ENCODE data around the gene HOXA11. TPM values are rescaled to one million over a fixed set of nuclear protein-coding genes. Genes with fewer than 3 reads are reported as not detected.

Gene HOXA11
- total RNA-seq, 1 donor from 2014 or later: 10.7 TPM

GRCh38 chr7:27134392-27134791, 50.6 kb downstream of the HOXA11 start:
- H3K4me3 ChIP-seq (ENCODE audit: low read depth, low read length): no peak overlapping the region
- DNase-seq (ENCODE audit: low read depth): no peak
- TF ChIP-seq CTCF (conservative IDR thresholded peaks at IDR 0.05; ENCODE audit: low read depth, low read length): no peak

- peak; percentile 3 for TF ChIP-seq CTCF (conservative IDR thresholded peaks at IDR 0.05; ENCODE audit: low read depth, low read length)
- peak overlapping the region; percentile 3 for H3K4me3 ChIP-seq (ENCODE audit: low read depth, low read length)
- no peak for DNase-seq (ENCODE audit: low read depth)
Observed at GRCh38 chr7:27133409-27134231, 51.4 kb downstream of the HOXA11 start.

- no peak overlapping the region for H3K4me3 ChIP-seq (ENCODE audit: low read depth, low read length)
- DNase-seq (ENCODE audit: low read depth): no peak
- no peak for TF ChIP-seq CTCF (conservative IDR thresholded peaks at IDR 0.05; ENCODE audit: low read depth, low read length)
Observed at GRCh38 chr7:27132978-27133377, 52.1 kb downstream of the HOXA11 start.

- H3K4me3 ChIP-seq (ENCODE audit: low read depth, low read length): no peak overlapping the region
- TF ChIP-seq CTCF (conservative IDR thresholded peaks at IDR 0.05; ENCODE audit: low read depth, low read length): no peak
- no peak for DNase-seq (ENCODE audit: low read depth)
Observed at GRCh38 chr7:27132214-27132613, 52.8 kb downstream of the HOXA11 start.

- no peak for DNase-seq (ENCODE audit: low read depth)
- no peak for TF ChIP-seq CTCF (conservative IDR thresholded peaks at IDR 0.05; ENCODE audit: low read depth, low read length)
- H3K4me3 ChIP-seq (ENCODE audit: low read depth, low read length): peak overlapping the region; percentile 72
Observed at GRCh38 chr7:27131390-27131819, 53.6 kb downstream of the HOXA11 start.

Other genes with a start within 250 kb of the HOXA11 start
- 5.7 and 7.1 TPM in 2 replicates for gene HOXA1, start 89.2 kb downstream of the HOXA11 start, total RNA-seq
- 0.69 and 2.0 TPM in 2 replicates for gene HOXA2, start 82.5 kb downstream of the HOXA11 start, total RNA-seq
- 9.2 and 14.6 TPM in 2 replicates for gene HOXA4, start 54.5 kb downstream of the HOXA11 start, total RNA-seq
- gene HOXA5, start 41.6 kb downstream of the HOXA11 start, total RNA-seq: 20.1 and 47.6 TPM in 2 replicates
- gene HOXA6, start 37.5 kb downstream of the HOXA11 start, total RNA-seq: 5.7 and 11.8 TPM in 2 replicates
- 14.4 and 33.2 TPM in 2 replicates for gene HOXA3, start 32.6 kb downstream of the HOXA11 start, total RNA-seq
- 21.4 and 27.9 TPM in 2 replicates for gene HOXA7, start 28.6 kb downstream of the HOXA11 start, total RNA-seq
- 82.4 and 104 TPM in 2 replicates for gene HOXA9, start 19.7 kb downstream of the HOXA11 start, total RNA-seq
- 36.7 and 51.7 TPM in 2 replicates for gene HOXA10, start 10.9 kb downstream of the HOXA11 start, total RNA-seq
- gene HOXA13, start 14.9 kb upstream of the HOXA11 start, total RNA-seq: not detected in 2 replicates
- gene EVX1, start 57.6 kb upstream of the HOXA11 start, total RNA-seq: not detected in 2 replicates